ENCODE data around the gene AK1. TPM values are rescaled to one million over a fixed set of nuclear protein-coding genes. Genes with fewer than 3 reads are reported as not detected.

AK1 gene
- total RNA-seq, 1 donor from 2014 or later: 39.6 TPM

DNA sequence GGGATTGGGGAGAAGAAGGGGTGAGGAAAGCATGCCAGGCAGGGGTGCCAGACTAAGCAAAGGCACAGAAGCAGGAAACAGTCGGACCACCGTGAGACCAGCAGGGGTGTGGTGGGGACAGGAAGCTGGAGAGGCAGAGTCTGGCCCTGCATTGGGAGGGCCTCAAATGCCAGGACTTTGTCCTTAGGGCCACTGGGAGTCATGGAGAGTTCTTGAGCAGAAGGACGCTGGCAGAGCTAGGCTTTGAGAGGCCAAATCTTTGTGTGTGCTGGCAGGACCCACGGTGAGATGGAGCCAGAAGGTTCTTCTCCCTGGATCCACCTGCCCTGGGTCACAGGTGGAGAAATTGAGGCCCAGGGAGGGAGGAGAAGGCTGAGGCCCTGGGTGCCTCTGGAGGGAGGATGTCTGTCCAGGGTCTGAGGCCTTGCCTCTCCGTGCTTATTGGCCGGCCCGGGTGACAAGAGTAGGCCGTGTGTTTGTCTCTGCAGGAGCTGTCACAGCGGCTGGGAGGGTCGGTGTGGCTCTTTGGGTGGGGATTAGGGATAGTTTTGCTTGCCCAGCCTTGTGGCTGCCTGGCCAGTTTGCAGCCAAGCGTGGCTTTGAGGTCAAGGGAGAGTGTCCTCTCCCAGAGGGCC is 21.3 kb downstream of the AK1 start:
- Mint-ChIP-seq H3K36me3 (ENCODE audit: low read depth) (no peaks in the 10 kb centered on the region), H3K27ac (ENCODE audit: unreplicated experiment) (no peak overlapping the region)

DNA sequence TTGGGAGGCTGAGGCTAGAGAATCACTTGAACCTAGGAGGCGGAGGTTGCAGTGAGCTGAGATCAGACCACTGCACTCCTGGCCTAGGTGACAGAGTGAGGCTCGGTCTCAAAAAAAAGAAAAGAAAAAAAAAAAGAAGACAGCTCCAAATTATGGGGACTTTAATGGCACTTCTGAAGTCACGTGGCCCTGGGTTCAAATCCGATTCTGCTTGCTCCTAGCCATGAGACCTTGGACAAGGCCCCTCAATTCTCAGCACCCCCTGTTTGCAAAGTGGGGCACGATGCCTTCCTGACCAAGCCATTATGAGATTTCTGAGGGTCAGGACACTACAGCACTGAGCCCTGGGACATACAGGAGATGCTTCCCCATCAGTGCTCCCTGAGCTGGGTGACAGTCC is 22.0 kb downstream of the AK1 start:
- no peak for DNase-seq (ENCODE audit: low read depth, low spot score)

More for the DNA sequence above, 21.3 kb downstream of the AK1 start:
- H3K4me3 Mint-ChIP-seq: no peak overlapping the region
- no peaks in the 10 kb centered on the region for H3K9me3 Mint-ChIP-seq
- H3K27me3 Mint-ChIP-seq (ENCODE audit: low read depth): no peaks in the 10 kb centered on the region
- TF ChIP-seq, protein P1, sequence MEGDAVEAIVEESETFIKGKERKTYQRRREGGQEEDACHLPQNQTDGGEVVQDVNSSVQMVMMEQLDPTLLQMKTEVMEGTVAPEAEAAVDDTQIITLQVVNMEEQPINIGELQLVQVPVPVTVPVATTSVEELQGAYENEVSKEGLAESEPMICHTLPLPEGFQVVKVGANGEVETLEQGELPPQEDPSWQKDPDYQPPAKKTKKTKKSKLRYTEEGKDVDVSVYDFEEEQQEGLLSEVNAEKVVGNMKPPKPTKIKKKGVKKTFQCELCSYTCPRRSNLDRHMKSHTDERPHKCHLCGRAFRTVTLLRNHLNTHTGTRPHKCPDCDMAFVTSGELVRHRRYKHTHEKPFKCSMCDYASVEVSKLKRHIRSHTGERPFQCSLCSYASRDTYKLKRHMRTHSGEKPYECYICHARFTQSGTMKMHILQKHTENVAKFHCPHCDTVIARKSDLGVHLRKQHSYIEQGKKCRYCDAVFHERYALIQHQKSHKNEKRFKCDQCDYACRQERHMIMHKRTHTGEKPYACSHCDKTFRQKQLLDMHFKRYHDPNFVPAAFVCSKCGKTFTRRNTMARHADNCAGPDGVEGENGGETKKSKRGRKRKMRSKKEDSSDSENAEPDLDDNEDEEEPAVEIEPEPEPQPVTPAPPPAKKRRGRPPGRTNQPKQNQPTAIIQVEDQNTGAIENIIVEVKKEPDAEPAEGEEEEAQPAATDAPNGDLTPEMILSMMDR (conservative IDR thresholded peaks at IDR 0.05): no peak
- H3K4me1 Mint-ChIP-seq: peaks cover 7% of the 10 kb centered on the region
- DNase-seq (ENCODE audit: low read depth, low spot score): no peak

DNA sequence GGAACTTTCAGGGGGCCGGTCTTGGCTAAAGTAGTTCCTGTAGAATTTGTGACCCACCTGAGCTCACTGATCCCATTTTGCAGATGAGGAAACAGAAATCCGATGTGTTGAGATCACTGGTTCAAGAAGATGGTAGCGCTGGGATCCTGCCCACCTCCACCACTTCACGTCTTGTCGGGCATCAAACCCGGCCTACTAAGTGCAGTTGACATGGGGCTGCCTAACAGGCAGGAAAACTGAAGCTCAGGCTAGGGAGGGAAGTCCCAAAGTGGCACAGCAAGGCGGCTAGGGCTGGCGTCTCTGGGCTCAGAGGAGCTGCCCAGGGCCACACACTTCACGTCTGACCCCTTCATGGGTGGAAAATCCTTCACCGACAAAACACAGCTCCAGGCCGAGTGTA is 22.5 kb downstream of the AK1 start:
- Mint-ChIP-seq H3K9me3 (no peaks in the 10 kb centered on the region), H3K36me3 (ENCODE audit: low read depth) (no peaks in the 10 kb centered on the region), H3K4me1 (peaks cover 7% of the 10 kb centered on the region), H3K27ac (ENCODE audit: unreplicated experiment) (no peak overlapping the region), H3K27me3 (ENCODE audit: low read depth) (no peaks in the 10 kb centered on the region), H3K4me3 (no peak overlapping the region)
- DNase-seq (ENCODE audit: low read depth, low spot score): no peak
- TF ChIP-seq, protein P1 (conservative IDR thresholded peaks at IDR 0.05): no peak

More for the DNA sequence above, 22.0 kb downstream of the AK1 start:
- Mint-ChIP-seq H3K36me3 (ENCODE audit: low read depth) (no peaks in the 10 kb centered on the region), H3K9me3 (no peaks in the 10 kb centered on the region), H3K27ac (ENCODE audit: unreplicated experiment) (peak overlapping the region; percentile 50), H3K4me3 (no peak overlapping the region), H3K4me1 (peaks cover 7% of the 10 kb centered on the region), H3K27me3 (ENCODE audit: low read depth) (no peaks in the 10 kb centered on the region)
- TF ChIP-seq, protein P1 (conservative IDR thresholded peaks at IDR 0.05): no peak

DNA sequence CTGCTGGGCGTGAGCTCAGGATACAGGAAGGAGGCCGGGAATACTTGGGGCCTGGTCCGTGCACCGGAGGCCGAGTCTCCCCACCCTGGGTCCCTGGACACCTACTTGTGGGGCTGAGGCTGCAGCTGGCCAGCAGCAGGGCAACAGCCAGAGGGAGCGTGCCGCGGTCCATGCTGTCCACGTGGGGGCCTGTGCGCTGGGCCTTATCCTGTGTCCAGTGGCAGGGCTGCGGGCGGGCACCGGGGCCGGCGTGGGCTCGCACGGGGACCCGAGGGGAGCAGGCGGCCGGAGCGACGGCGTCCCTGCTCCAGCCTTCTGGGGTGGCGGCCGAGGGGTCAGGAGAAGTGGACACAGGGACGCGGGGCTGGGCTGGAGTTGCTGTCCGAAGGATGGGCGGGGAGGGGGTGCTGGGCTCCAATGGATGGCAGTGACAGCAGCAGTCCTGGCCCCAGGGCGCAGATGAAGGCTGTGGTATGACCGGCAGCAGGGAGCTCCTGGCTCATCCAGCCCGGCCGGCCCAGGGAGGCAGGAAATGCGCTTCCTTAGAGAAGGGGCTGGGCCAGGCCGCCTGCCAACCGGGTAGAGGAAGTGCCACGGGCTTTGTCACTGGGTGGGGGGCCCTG is 23.2 kb downstream of the AK1 start, which contains the start of gene ENG:
TSS of gene ENG (minus strand) at position 475 of the 623 bp plus-strand sequence. CDS start at position 172, 303 bp downstream.
- Mint-ChIP-seq H3K4me1 (peaks cover 7% of the 10 kb centered on the region), H3K36me3 (ENCODE audit: low read depth) (no peaks in the 10 kb centered on the region), H3K4me3 (no peak within 1 kb of the TSS), H3K27me3 (ENCODE audit: low read depth) (no peaks in the 10 kb centered on the region), H3K27ac (ENCODE audit: unreplicated experiment) (no peak within 1 kb of the TSS), H3K9me3 (no peaks in the 10 kb centered on the region)
- TF ChIP-seq, protein P1 (conservative IDR thresholded peaks at IDR 0.05): no peak
- peak; percentile 30 for DNase-seq (ENCODE audit: low read depth, low spot score)

DNA sequence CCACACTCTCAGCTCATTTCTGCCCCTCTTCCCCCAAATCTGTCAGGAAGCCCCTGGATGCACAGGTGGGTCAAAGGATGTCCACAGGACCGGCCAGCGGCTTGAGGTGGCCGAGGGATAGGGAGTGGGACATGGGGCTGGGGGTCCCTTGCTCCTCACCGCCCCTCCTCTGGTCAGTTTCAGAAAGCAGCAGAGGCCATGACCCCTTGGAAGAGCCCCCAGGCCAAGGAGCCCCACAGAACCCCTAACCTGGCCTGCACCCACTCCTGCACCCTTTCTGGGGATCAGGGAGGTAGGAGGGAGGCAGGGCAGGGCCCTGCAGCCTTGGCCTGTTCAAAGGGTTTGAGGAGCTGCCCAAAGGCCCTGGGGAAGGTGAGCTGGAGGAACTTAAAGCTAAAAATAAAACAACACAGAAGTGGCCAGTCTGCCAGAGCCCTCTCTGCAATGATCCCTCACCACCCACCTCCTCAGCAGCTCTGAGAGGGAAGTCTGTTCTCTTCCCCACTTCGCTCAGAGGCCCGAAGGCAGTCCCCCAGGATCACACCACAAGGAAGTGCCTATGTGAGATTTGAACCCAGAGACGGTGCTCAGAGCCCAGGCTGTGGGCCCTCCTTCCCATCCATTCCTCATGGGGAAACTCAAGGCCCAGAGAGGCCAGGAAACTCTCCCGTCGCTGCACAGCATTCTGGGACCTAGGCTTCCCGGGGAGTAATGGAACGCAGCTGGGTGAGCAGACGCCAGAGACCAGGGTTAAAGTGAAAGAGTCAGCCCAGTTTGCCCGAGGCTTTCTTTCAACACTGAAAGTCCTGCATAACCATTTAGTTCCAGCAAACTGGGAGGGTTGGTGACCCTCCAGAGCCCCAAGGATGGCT is 23.9 kb downstream of the AK1 start:
- no peaks in the 10 kb centered on the region for H3K27me3 Mint-ChIP-seq (ENCODE audit: low read depth)
- TF ChIP-seq, protein P1 (conservative IDR thresholded peaks at IDR 0.05): no peak
- H3K36me3 Mint-ChIP-seq (ENCODE audit: low read depth): peaks cover 2% of the 10 kb centered on the region
- H3K27ac Mint-ChIP-seq (ENCODE audit: unreplicated experiment): no peak overlapping the region
- no peak for DNase-seq (ENCODE audit: low read depth, low spot score)
- H3K4me3 Mint-ChIP-seq: no peak overlapping the region
- no peaks in the 10 kb centered on the region for H3K9me3 Mint-ChIP-seq
- H3K4me1 Mint-ChIP-seq: peaks cover 4% of the 10 kb centered on the region
